Measurements from ENCODE around the gene RNLS. TPM values are rescaled to one million over a fixed set of nuclear protein-coding genes. Genes with fewer than 3 reads are reported as not detected.

Gene RNLS
- total RNA-seq, 3 donors from 2014 or later = 9.8 to 12.1 (median 11.8) TPM

- no peak overlapping the region for H3K4me3 ChIP-seq
- DNase-seq (no peak), ATAC-seq (peak; percentile 43)
- no peaks in the 10 kb centered on the region for H3K36me3 ChIP-seq (ENCODE audit: low read depth)
- H3K9me3 ChIP-seq = no peaks in the 10 kb centered on the region
- no peaks in the 10 kb centered on the region for H3K4me1 ChIP-seq (ENCODE audit: low read depth)
- TF ChIP-seq CTCF (IDR thresholded peaks at IDR 0.05) = no peak
- intact Hi-C loops (cut with DNase I, micrococcal nuclease) = no loop called here
These were observed 18.0 kb downstream of the RNLS start for GRCh38 chr10:88565072-88565471.

- H3K9me3 ChIP-seq = no peaks in the 10 kb centered on the region
- intact Hi-C loops (cut with DNase I, micrococcal nuclease) = no loop called here
These were observed 21.0 kb downstream of the RNLS start for GRCh38 chr10:88562152-88562551.

GRCh38 chr10:88557658-88558057 is 25.5 kb downstream of the RNLS start:
- DNase-seq (no peak), ATAC-seq (no peak)
- no peak for TF ChIP-seq CTCF (IDR thresholded peaks at IDR 0.05)
- Histone ChIP-seq H3K9me3 (no peaks in the 10 kb centered on the region), H3K36me3 (ENCODE audit: low read depth) (no peaks in the 10 kb centered on the region), H3K4me3 (no peak overlapping the region), H3K4me1 (ENCODE audit: low read depth) (no peaks in the 10 kb centered on the region)
- intact Hi-C loops (cut with DNase I, micrococcal nuclease) = loop anchor here (10.0 kb wide), 2 partner anchors 153 to 713 kb away; no protein-coding TSS in a partner anchor

More at GRCh38 chr10:88562152-88562551, 21.0 kb downstream of the RNLS start:
- no peak overlapping the region for H3K4me3 ChIP-seq
- ATAC-seq (no peak), DNase-seq (no peak)
- TF ChIP-seq CTCF (IDR thresholded peaks at IDR 0.05) = no peak
- no peaks in the 10 kb centered on the region for H3K36me3 ChIP-seq (ENCODE audit: low read depth)
- no peaks in the 10 kb centered on the region for H3K4me1 ChIP-seq (ENCODE audit: low read depth)

- DNase-seq (no peak), ATAC-seq (no peak)
- Histone ChIP-seq H3K36me3 (ENCODE audit: low read depth) (no peaks in the 10 kb centered on the region), H3K4me1 (ENCODE audit: low read depth) (no peaks in the 10 kb centered on the region), H3K4me3 (no peak overlapping the region), H3K9me3 (no peaks in the 10 kb centered on the region)
- intact Hi-C loops (cut with DNase I, micrococcal nuclease) = loop anchor here (10.0 kb wide), 2 partner anchors 152 to 712 kb away; no protein-coding TSS in a partner anchor
- no peak for TF ChIP-seq CTCF (IDR thresholded peaks at IDR 0.05)
These were observed 25.9 kb downstream of the RNLS start for GRCh38 chr10:88557256-88557655.

GRCh38 chr10:88555190-88555908 is 27.8 kb downstream of the RNLS start:
- no peaks in the 10 kb centered on the region for H3K9me3 ChIP-seq
- H3K4me1 ChIP-seq (ENCODE audit: low read depth) = no peaks in the 10 kb centered on the region
- H3K4me3 ChIP-seq = no peak overlapping the region
- no peak for TF ChIP-seq CTCF (IDR thresholded peaks at IDR 0.05)
- DNase-seq (no peak), ATAC-seq (no peak)
- no peaks in the 10 kb centered on the region for H3K36me3 ChIP-seq (ENCODE audit: low read depth)
- intact Hi-C loops (cut with DNase I, micrococcal nuclease) = loop anchor here (10.0 kb wide), 2 partner anchors 151 to 711 kb away; no protein-coding TSS in a partner anchor

Measured in mucosa of descending colon (tissue), 3 donors.